Activated T-helper 9 cell treated with anti-CD3 and anti-CD28 coated beads, Interleukin-2, amount 50 U/mL, for 16 hours (primary cell): ENCODE results near the gene HACD4.
"Not testable (repeated sequence)": the region's sequence is repeated elsewhere in the genome, so short reads cannot be mapped to it uniquely, and the experiment has no call there.

Experiments
- DNase-seq: peaks from one replicate; pipeline ENCODE4 v3.0.0-alpha.2; 2020; ENCODE audit warnings: low read depth

HACD4 gene

DNA sequence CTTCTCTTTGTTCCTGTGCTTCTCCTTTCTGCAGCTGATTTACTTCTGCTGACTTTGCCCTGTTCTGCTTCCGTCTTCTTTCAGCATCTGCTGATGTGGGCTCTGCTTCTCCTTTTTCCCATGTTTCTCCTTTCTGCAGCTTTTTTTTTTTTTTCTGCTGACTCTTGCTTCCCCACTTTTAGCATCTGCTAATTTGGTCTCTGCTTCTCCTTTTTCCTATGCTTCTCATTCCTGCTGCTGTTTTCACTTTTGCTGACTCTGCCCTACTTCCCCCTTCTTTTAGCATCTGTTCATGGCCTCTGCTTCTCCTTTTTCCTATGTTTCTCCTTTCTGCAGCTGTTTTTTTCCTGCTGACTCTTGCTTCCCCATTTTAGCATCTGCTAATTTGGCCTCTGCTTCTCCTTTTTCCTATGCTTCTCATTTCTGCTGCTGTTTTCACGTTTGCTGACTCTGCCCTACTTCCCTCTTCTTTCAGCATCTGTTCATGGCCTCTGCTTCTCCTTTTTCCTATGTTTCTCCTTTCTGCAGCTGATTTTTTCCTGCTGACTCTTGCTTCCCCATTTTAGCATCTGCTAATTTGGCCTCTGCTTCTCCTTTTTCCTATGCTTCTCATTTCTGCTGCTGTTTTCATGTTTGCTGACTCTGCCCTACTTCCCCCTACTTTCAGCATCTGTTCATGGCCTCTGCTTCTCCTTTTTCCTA, 58.0 kb downstream of the HACD4 start:
- DNase-seq: not testable (repeated sequence)

- DNase-seq: no peak
Observed at GRCh38 chr9:20972684-20973083, 58.8 kb downstream of the HACD4 start.

GRCh38 chr9:20962536-20963225, 68.8 kb downstream of the HACD4 start:
- no peak for DNase-seq

GRCh38 chr9:20950707-20951106, 80.7 kb downstream of the HACD4 start:
- DNase-seq: no peak
